Nucleus accumbens (tissue), 56 donors: ENCODE measurements around the gene CLCN7.

Experiments
- DNase-seq, 56 donors: peaks; one replicate each; lab custom pipeline; 2025; lab: John Stamatoyannopoulos, UW

CLCN7 gene

DNA sequence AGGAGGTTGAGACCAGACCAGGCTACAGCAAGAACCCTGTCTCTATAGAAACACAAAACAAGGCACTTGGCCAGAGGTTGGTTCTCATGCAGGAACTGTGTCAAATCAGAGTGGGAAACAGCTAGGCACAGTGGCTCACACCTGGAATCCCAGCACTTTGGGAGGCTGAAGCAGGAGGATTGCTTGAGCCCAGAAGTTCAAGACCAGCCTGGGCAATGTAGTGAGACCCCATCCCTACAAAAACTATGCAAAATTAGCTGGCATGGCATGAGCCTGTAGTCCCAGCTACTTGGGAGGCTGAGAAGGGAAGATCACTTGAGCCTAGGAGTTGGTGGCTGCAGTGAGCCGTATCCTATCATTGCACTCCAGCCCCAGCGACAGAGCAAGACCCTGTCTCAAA, 62.0 kb downstream of the CLCN7 start:
- no peak for DNase-seq

- DNase-seq = peak; percentile 44 to 99 (median 92)
Measured at GRCh38 chr16:1408171-1408837, 66.5 kb downstream of the CLCN7 start.

- DNase-seq = peak in 8 of 56 donors; percentile 12 to 39 (median 36)
Measured at GRCh38 chr16:1407753-1408152, 67.1 kb downstream of the CLCN7 start.

GRCh38 chr16:1403733-1404132, 71.1 kb downstream of the CLCN7 start:
- no peak for DNase-seq

GRCh38 chr16:1403036-1403435, 71.8 kb downstream of the CLCN7 start:
- DNase-seq = no peak

- DNase-seq = no peak
Measured at GRCh38 chr16:1401758-1402154, 73.1 kb downstream of the CLCN7 start.

DNA sequence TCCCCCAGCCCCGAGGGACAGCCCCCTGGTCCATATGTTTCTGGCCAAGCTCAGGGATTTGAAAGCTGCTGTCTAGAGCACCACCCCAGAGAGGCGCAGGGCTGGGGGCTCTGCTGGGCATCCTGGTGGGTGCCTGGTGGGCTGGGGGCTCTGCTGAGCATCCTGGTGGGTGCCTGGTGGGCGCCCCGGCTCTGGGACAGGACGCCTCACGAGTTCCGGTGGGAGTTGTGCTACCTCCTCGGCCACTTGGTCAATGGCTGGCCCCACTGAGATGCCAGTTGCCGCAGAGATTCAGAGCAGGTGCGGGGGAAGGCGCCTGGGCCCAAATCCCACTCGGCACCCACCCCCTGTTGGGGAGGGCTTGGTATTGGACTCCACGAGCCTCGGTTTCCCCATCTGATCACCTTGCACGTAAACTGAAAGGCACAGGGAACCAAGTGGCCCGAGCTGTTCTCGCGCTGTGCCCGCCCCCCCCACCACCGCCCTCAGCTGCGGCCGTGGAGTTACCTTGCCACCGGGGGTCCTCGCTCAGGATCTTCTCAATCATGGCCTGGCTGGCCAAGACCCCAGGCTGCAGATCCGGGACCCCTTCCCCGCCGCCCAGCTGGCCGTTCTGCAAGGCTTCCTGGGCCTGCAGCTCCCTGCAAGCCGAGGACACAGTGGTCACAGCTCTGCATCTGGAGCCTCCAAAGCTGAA, 73.6 kb downstream of the CLCN7 start:
- no peak for DNase-seq

GRCh38 chr16:1398826-1399581, 75.8 kb downstream of the CLCN7 start:
- no peak for DNase-seq

GRCh38 chr16:1398351-1398750, 76.5 kb downstream of the CLCN7 start:
- DNase-seq = no peak

- no peak for DNase-seq
Measured at GRCh38 chr16:1397779-1398178, 77.0 kb downstream of the CLCN7 start.

DNA sequence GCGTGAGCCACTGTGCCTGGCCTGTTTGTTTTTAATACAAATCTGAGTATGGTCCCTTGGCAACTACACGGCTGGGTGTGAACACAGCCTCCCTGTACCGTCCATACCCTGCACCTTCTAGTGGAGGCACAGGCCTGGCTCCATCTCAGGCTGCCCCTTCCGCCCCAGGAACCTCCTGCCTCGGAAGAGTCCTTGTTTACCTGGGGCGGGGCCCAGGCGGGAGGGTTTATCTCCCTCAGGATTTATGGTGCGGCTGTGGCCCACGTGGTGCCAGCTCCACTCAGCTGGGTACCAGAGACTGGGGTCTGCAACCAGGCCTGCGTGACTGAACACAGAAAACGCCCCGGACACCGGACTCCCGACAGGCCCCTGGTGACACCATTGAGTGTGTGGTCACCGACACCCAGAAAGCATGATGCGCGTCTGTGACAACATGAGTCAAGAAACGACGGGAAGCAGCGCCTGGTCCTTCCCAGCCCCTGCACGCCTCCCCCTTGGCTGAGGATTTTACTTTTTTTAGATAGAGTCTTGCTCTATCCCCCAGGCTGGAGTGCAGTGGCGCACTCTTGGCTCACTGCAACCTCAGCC, 79.3 kb downstream of the CLCN7 start:
- no peak for DNase-seq
